Upper lobe of left lung (tissue), 4 donors: Measurements from ENCODE around the gene ARPC1A.

ENCODE experiments used
- EP300 ChIP-seq, 4 donors: sonication (generic); formaldehyde crosslinking; IDR thresholded peaks; one replicate each; pipeline ENCODE4 v1.5.1; 2017; ENCODE audit warnings: antibody characterized with exemption in 4 of 4, control low read depth in 2 of 4
- POLR2A ChIP-seq, 4 donors: fragments of 450-650 bp; IDR thresholded peaks; one replicate each; pipeline ENCODE4 v1.5.1; 2016 to 2017; ENCODE audit warnings: antibody characterized with exemption in 4 of 4, mild to moderate bottlenecking in 2 of 4
- TF ChIP-seq, protein P1 (sequence below), 6 experiments: fragments of 450-650 bp in 4 of 6; fragments of 200-600 bp in 2 of 6; sonication (generic) in 2 of 6; IDR thresholded peaks; one replicate each; pipeline ENCODE4 v1.5.1; 2016 to 2019; ENCODE audit warnings: antibody characterized with exemption in 6 of 6

DNA sequence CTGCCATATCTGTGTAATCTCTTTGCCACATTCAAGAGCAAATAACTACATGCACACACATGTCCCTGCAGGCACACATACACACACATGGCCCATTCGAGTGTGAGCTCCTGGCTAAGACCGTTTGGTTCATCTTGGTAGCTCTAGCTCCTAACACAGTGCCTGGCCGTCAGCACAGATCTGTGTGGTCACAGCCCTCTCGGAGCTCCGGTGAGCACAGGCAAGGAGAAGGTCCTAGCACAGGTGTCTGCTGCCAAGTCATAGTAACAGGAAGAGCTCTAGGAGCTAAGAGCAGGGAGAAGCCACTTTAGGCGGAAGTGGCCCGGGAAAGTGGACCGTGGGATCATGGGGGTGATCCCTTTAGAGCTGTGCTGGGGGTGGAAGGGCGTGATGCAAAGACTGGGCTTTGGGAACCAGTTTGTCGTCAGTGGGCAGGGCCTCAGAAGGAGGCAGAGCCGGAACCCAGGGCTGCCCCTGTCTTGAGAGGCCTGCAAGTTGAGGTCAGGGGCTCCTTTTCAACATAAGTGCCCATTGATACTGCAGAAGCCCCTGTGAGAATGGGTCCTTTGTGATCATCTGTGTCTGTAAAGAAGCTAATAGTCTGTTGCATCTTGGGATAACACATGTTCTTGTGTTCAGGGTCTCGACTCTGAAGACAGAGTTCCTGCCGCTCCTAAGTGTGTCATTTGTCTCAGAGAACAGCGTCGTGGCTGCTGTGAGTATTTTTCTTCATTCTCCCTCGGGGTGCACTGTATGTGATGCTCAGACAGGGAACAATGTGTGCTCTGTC is 32.2 kb downstream of the ARPC1A start:
- TF ChIP-seq, protein P1, sequence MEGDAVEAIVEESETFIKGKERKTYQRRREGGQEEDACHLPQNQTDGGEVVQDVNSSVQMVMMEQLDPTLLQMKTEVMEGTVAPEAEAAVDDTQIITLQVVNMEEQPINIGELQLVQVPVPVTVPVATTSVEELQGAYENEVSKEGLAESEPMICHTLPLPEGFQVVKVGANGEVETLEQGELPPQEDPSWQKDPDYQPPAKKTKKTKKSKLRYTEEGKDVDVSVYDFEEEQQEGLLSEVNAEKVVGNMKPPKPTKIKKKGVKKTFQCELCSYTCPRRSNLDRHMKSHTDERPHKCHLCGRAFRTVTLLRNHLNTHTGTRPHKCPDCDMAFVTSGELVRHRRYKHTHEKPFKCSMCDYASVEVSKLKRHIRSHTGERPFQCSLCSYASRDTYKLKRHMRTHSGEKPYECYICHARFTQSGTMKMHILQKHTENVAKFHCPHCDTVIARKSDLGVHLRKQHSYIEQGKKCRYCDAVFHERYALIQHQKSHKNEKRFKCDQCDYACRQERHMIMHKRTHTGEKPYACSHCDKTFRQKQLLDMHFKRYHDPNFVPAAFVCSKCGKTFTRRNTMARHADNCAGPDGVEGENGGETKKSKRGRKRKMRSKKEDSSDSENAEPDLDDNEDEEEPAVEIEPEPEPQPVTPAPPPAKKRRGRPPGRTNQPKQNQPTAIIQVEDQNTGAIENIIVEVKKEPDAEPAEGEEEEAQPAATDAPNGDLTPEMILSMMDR (IDR thresholded peaks at IDR 0.05): no peak
- no peak for TF ChIP-seq POLR2A (IDR thresholded peaks at IDR 0.05)
- no peak for TF ChIP-seq EP300 (IDR thresholded peaks at IDR 0.05)
